HCT116 (cell line): ENCODE results near the gene RALGPS1.

Experiments
- EZH2 ChIP-seq: fragments of 200-600 bp; sonication (generic); IDR thresholded peaks from 2 replicates; pipeline ENCODE4 v1.6.1; 2017; ENCODE audit warnings: antibody characterized with exemption, mixed run types
- ZFX ChIP-seq: fragments of 450-650 bp; IDR thresholded peaks from 2 replicates; pipeline ENCODE4 v1.6.1; 2017
- TF ChIP-seq, protein P1 (sequence below): IDR thresholded peaks from 2 replicates; pipeline ENCODE4 v1.6.1; 2012
- TF ChIP-seq, protein P2 (sequence below): IDR thresholded peaks from 2 replicates; pipeline ENCODE4 v1.6.1; 2012; ENCODE audit warnings: low read depth

DNA sequence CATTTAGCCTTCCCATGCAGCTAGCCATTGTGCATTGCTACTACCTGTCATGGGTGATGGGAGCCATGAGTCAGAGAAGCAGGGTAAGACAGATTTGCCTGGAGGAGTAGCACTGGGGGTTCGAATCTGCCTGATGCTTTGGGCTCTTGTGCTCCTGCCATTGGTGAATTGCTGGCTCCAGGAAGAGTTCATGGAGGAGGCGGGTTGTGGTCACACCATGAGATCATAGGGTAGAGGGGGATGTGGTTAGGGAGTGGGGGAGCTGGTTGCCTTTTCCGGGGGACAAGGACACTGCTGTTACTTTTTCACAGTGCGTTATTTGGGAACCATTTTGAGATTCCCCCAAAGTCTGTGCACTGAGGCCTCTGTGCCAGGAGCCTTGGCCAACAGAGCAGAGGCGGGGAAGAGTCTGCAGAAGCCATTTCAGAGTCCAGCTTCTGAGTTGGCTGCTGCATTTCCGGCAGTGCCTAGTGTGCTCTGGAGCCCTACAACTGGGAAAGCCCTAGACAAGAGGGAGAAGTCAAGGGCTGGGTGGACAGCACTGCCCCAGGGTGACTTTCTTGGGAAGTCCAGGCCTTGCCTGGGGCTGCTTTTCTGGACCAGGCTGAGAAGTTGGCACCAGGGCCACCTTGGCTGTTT lies 201.6 kb downstream of the RALGPS1 start:
- TF ChIP-seq ZFX (no peak), EZH2 (no peak)
- TF ChIP-seq, protein P1, sequence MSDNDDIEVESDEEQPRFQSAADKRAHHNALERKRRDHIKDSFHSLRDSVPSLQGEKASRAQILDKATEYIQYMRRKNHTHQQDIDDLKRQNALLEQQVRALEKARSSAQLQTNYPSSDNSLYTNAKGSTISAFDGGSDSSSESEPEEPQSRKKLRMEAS = no peak
- TF ChIP-seq, protein P2, sequence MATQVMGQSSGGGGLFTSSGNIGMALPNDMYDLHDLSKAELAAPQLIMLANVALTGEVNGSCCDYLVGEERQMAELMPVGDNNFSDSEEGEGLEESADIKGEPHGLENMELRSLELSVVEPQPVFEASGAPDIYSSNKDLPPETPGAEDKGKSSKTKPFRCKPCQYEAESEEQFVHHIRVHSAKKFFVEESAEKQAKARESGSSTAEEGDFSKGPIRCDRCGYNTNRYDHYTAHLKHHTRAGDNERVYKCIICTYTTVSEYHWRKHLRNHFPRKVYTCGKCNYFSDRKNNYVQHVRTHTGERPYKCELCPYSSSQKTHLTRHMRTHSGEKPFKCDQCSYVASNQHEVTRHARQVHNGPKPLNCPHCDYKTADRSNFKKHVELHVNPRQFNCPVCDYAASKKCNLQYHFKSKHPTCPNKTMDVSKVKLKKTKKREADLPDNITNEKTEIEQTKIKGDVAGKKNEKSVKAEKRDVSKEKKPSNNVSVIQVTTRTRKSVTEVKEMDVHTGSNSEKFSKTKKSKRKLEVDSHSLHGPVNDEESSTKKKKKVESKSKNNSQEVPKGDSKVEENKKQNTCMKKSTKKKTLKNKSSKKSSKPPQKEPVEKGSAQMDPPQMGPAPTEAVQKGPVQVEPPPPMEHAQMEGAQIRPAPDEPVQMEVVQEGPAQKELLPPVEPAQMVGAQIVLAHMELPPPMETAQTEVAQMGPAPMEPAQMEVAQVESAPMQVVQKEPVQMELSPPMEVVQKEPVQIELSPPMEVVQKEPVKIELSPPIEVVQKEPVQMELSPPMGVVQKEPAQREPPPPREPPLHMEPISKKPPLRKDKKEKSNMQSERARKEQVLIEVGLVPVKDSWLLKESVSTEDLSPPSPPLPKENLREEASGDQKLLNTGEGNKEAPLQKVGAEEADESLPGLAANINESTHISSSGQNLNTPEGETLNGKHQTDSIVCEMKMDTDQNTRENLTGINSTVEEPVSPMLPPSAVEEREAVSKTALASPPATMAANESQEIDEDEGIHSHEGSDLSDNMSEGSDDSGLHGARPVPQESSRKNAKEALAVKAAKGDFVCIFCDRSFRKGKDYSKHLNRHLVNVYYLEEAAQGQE = no peak
